Stimulated activated CD4-positive, alpha-beta T cell treated with anti-CD3 and anti-CD28 coated beads, TNF-alpha, amount 100 ng/mL, for 48 hours (primary cell): ENCODE results near the gene TATDN3.
"Not testable (repeated sequence)": the region's sequence is repeated elsewhere in the genome, so short reads cannot be mapped to it uniquely, and the experiment has no call there.

Source experiments
- DNase-seq, 3 donors: peaks; one replicate each; pipeline ENCODE4 v3.0.0-alpha.2; 2020; ENCODE audit warnings: low read depth in 3 of 3

TATDN3 gene

DNA sequence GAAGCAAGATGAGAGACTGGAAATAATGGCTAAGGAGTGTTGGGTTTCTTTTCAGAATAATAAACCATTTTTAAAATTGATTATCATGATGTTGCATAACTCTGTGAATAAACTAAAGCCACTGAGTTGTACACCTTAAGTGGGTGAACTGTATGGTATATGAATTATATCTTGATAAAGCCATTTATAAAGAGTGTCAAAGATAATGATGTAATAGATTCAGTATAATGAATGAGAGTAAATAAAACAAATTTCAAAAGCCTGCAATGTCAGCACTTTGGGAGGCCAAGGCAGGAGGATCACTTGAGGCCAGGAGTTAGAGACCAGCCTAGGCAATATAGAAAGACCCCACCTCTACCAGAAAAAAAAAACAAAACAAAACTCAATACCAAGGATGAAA is 16.5 kb upstream of the TATDN3 start:
- DNase-seq = no peak

DNA sequence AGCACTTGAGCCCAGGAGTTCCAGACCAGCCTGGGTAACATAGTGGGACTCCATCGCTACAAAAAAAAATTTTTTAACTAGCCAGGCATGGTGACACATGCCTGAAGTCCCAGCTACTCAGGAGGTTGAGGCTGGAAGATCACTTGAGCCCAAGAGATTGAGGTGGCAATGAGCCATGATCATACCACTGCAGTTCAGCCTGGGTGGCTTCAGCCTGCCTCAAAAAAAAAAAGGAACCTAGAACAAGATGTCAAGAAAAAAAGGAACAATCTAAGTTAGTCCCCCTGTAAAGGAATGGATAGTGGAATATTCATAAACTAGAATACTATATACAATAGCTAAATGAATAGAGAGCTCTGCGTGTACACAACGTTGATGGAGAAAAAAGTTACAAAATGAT is 14.5 kb upstream of the TATDN3 start:
- no peak for DNase-seq

DNA sequence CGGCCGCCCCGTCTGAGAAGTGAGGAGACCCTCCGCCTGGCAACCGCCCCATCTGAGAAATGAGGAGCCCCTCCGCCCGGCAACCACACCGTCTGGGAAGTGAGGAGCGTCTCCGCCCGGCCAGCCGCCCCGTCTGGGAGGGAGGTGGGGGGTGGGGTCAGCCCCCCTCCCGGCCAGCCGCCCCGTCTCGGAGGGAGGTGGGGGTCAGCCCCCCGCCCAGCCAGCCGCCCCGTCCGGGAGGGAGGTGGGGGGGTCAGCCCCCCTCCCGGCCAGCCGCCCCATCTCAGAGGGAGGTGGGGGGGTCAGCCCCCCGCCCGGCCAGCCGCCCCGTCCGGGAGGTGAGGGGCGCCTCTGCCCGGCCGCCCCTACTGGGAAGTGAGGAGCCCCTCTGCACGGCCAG is 12.6 kb upstream of the TATDN3 start:
- not testable (repeated sequence) for DNase-seq

DNA sequence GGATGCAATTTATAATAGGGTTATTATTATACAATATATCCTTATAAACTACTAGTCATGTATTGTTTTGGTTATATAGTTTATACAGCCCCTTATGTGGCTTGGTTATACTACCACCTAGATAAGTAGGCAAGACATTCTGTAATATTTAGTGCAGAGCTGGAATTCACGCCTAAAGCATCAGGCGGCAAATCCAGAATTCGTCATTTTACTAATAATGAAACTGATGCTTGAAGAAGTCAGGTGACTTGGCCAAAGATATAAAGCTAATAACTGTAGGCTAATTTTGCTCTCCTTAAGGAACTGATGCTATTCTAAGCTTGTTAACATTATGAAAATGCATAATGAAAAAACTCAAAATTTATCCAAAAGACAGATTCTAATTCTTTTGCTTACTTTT is 10.9 kb upstream of the TATDN3 start:
- DNase-seq = no peak

DNA sequence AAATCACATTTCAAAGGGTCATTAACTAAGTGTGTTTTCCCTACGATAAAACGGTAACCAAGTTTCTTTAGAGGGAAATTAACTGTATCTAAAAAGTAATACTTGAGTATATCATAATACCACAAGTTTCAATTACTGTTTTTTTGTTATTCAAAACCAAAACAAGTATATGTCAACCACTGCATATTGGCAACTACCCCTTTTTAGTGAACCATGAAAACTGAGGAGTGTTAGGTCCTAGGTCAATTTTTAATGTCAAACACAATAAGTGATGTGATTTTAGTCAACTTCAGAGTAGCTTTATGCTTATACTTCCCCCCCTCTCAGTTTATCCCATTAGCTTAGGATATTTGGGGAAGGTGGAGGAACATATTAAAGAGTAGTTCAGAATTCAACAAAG is 10.5 kb upstream of the TATDN3 start:
- DNase-seq = no peak

DNA sequence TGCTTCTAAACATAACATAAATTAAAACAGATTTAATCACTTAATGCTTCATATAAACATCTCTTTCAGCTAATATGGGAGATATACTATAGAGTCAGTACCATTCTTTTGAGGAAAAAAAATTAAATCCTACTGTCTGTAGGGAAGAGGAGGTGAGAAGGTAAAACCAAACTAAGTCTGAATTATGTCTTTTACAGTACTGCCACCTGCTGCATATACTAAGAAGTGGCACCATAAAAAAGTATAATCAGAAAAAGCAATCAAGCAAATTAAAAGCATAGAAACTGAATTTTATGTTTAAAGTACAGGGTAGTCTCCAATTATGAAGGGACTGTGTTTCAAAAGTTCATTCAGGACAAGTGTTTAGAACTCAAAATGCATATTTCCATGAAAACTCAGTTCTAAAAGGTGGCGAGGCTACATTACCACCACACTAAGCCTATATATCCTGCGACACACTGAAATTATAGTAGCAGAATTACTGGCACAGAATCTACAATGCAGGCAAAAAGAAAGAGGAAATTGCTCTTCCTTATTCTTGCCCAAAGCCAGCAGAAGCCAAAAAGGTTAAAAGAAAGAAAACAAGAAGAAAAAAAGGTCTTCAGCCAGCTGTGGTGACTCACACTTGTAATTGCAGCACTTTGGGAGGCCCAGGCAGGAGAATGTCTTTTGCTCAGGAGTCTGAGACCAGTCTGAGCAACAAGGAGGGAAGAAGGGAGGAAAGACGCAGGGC is 9.1 kb upstream of the TATDN3 start:
- no peak for DNase-seq

DNA sequence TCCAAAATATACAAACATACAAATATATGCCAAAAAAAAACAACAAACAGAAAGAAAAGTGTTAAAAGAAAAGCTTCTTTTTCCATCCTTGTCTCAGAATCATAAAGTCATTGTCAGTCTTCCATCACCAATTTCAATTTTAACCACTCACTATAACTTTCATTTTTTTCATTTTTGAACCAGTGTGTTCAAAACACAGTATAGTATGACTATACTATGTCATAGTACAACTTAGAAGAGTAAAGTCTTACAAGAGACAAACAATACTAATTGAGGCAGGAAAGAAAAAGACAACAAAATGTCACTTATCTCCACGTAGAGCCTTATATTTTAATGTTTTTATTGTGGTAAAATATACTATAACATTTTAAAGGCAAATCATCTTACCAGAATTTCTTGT is 7.7 kb upstream of the TATDN3 start:
- no peak for DNase-seq

DNA sequence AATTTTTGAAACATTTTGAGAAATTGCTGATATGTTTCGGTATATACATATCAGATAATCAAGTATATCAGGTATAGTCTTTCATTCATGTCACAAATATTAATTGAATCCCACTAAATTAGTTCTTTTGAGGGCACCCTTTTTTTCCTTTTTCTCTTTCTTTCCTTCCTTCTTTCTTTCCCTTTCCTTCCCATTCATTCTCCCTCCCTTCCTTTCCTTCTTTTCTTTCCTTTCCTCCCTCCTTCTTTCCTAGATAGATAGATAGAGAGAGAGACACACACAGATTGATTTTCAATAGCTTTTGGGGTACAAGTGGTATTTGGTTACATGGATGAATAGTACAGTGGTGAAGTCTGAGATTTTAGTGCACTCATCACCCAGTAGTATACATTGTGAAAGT is 5.8 kb upstream of the TATDN3 start:
- no peak for DNase-seq

DNA sequence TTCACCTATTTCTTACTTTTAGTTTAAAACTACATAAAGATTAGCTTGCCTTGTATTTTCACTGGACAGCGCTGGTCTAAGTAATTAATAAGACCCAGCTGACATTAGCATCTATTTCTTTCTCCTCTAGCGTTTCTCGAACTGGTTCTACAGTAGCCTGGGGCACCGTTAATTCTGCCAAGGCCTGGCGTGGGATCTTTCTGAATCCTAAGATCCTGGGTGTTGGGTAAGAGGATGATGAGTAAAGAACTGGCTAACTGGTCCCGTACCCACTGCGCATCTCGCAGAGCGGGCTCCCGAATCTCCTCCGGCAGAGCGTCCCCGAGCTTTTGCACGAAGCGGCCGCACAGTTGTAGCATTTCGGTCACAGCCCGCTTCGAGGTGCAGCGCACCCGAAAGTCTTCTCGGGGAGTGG is 426 bp upstream of the TATDN3 start:
- DNase-seq = no peak

DNA sequence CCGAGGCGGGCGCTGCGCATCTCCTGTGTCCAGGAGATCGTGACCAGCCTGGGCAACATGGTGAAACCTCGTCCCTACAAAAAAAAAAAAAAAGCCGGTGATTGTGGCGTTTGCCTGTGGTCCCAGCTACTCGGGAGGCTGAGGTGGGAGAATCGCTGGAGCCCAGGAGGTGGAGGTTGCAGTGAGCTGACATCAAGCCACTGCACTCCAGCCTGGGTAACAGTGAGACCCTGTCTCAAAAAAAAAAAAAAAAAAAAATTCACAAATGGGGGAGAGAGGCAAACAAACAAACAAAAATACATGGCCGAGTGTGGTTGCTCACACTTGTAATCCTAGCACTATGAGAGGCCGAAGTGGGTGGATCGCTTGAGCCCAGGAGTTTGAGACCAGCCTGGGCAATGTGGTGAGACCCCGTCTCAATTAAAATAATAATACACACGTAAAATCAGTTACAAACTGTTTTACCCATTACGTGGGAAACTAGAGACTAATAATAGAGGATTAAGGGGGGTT is 758 bp downstream of the TATDN3 start:
- DNase-seq = no peak

DNA sequence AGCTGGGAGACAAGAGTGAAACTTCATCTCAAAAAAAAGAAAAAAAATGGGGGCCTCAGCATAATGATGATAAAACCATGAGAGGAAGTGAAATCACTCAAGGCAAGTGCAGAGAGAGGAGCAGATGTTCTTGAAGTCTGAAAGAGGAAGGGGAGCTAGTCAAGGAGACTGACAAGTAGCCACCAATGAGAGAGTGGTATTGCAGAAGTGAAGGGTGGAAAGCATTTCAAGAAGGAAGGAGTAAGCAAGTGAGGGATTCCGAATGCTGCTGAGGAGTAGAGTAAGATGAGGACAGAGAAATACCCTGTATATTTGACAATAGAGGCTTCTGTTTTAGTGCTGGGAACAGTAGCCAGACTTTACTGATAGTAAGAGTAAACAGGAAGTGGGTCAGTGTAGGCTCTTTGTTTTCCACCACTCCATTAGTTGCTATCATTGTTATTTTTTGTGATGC is 2.9 kb downstream of the TATDN3 start:
- DNase-seq = no peak

DNA sequence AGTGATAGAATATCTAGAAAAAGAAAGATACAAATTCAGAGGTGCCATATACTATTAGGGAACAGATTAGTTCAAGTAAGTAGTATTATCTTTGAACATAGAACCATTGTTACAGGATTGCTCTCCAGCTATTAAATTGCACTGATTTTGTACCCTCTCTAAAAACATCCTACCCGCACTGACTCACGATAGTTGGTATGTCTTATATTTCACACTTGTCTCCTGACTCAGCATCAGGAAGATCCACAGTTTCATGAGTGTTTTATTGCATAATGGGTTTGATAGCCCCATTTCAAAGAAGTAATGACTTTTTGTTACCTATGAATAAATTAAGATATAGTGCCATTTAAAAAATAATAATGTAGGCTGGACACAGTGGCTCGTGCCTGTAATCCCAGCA is 6.0 kb downstream of the TATDN3 start:
- DNase-seq = no peak

DNA sequence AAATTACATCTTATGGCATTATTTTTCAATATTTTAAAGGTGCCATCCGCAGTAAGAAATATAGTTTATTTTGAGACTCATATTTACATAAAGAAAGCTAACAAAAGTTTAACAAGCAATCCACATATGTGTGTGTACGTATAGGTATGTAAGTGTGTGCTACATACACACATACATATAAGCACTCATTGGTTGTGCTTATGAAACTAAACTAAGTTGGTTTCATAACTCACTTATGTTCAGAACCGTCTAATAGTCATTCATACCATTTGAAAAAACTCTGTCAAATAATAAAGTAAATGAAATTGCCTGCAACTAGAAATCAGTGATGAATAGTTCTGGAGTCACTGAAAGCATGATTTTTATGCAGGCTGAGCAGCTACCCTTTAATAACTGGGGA is 14.1 kb downstream of the TATDN3 start:
- DNase-seq = no peak

DNA sequence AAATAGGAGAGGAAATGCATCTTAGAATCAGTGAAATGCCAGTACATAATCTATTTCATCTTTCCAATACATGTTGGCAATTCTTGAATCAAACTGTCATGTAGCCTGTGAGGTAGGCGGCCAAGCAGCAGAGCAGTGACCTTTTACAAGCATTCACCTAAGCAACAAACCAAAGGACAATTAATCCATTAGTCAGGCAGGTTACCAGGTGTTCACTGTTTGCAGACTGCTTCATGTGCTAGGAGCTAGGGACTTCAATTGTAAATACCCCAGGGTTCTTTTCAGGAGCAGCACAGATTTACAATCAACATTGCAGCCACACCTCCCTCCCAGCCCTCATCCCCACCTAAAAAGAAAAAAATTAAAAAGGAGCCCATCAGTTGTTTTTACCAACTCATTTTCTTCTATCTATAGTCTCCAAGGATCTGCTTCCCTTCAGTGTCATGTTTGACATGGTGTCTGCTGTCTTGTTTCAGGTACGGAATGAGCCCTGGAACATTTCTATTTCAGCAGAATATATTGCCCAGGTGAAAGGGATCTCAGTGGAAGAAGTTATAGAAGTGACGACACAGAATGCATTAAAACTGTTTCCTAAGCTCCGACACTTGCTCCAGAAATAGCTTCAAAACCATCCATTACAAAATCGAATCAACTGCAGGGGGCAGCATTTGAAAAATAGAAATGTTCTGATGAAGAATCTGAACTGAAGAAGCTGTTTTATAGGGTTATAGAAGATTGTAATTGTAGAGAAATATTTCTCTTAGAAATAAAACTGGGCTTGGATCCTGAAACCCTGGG is 23.0 kb downstream of the TATDN3 start:
- DNase-seq = no peak

DNA sequence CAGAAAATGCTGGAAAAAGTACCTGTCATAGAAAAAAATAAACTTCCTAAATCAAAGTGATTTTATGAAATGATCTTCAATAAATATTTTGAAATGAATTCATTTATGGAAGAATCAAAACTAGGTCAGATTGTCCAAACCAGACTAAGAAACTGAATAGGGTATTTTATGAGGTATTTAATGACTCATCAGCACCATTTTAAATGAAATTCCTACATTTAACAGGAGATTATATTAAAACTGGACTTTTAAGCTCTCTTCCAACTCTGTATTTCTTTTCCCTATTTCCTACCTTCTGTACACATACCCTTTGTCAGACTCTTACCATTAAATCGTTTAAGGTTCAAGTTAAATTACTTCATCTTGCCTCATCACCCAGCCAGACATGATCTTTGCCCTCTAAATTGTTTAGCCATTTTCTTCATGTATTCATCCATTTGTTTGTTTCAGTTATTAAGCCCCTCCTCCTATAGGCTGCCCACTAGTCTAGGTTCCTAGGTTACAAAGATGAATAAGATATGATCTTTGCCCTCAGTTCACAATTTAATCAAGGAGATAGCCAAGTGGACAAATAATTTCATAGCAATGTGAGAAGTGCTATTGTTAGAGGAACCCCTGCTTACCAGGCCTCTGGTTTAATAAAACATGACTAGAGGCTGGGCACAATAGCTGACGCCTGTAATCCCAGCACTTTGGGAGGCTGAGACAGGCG is 25.0 kb downstream of the TATDN3 start:
- no peak for DNase-seq

DNA sequence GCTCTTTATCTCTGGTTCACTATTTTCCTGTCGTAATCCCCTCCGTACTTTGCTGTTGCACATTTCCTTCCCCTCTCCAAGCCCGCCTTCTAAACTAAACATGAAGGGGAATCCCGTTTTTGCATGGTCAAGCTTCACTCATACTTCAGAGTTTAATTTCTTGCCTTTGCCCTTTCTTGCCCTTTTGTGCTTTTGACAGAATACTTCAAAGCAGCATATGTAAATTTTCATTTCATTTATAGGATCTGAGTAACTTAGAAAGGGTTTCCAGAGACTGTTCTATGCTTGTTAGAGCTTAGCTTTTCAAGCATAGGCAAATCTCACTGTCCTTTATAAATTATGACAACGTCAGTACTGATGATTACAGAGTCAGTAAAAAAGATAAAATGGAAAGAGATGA is 28.0 kb downstream of the TATDN3 start:
- DNase-seq = no peak

DNA sequence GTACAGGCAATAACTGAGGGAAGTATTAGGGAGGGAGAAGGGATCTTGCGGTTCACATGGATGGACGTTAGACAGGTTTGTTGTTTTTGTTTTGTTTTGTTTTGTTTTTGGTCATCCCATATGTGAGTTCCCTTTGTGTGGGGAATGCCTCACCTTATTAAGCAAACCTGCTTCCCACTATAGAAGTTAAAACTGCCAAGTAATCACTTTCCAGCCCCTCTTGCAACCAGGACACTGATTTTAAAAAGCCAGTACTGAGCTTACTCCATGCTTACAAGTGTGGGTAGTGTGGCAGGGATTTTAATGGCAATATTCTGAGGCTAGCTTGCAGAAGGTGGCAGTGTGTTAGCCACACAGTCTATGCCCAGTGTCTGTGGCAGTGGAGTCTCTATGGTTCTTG is 29.3 kb downstream of the TATDN3 start:
- DNase-seq = no peak

DNA sequence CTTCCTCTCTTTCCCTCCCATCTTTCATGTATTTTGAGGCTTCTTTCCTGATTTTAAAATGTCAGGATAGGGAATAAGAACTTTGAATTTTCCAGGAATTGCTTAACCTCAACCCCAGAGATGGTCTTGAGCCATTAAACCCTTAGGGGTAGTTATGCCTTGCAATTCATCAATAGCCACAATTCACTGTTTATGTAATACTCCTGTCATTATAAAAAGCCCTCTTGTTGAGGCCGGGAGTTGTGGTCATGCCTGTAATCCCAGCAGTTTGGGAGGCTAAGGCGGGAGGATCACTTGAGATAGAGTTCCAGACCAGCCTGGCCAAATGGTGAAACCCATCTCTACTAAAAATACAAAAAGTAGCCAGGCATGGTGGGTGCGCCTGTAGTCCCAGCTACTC is 31.3 kb downstream of the TATDN3 start:
- no peak for DNase-seq

DNA sequence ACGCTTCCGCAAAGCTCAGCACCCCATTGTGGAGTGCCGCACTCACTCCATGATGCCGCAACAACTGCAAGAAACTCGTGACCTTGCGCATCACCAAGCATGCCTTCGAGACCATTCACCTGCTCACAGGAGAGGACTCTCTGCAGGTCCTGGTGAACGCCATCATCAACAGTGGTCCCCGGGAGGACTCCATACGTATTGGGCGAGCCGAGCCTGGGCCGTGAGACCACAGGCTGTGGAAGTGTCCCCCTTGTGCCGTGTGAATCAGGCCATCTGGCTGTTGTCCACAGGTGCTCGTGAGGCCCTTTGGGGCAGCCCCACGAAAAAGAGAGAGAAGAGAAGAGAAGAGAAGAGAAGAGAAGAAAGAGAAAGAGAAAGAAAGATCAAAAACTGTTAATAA is 32.5 kb downstream of the TATDN3 start:
- DNase-seq = no peak

DNA sequence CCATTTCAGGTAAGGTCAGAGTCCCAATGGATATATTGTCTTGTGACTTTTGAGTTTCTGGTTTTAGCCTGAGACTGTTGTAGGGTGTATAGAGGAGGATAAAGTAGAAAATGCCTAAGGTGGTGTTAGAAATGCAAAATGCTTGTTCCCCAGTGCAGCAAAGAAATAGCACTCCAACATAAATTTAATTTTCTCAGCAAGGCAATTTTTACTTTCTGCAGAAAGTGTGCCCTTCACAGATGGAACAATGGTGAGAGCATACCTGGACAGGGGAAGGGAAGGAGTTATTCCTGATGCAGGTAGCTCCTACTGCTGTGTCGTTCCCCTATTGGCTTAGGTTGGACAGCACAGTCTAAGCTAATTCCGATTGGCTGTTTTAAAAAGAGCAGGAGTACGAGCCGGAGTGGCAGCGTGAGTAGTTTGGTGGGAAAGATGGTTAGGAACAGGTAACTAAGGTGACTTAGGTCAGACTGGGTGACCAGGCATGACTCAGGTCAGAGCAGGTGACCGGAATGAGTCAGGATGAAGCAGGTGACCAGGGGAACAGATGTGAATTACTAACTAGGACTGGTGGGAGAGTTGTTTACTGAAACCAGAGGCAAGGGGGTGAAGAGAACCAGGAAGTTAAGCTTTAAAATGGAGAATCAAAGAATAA is 34.2 kb downstream of the TATDN3 start:
- no peak for DNase-seq

DNA sequence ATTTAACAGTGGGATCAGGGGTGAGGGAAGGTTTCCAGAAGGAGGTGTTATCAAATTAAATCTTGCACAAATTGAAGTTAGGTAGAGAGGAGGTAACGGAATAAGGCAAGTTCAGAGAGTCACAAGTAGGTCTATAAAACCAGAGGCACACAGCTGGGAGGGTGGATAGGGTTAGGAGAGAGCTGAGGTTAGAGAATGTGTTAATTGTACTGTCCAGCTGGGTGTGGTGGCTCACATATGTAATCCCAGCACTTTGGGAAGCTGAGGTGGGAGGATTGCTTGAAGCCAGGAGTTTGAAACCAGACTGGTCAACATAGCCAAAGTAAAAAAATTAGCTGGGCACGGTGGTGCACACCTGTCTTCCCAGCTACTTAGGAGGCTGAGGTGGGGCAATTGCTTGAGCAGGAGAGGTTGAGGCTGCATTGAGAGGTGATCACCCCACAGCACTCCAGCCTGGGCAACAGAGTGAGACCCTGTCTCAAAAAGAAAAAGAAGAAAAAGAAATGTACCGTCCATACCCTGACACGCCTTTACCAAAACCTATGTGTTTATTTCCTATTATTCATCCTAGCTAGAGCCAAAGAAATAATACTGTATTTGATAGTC is 35.6 kb downstream of the TATDN3 start:
- no peak for DNase-seq

DNA sequence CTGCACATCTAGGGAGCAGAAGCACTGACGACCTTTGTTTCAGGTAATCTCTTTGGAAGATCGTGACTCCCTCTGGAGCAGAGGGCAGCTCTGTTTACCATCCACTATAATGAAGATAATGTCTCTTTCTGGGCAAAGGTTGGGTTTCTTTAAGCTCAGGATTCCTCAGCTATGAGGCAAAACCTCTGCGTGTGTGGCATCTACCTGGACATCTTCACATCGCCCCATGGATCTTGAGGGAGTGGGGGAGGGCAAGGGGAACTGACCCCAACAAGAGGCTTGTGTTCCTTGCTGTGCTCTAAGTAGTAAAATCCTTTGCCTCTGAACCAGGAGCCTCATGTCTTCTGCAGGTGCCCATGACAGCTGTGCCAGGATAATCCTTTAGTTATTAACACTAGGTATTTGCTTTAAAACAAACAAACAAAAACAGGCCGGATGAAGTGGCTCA is 36.2 kb downstream of the TATDN3 start:
- no peak for DNase-seq
